B cell (primary cell): ENCODE results near the gene THSD4. TPM values are rescaled to one million over a fixed set of nuclear protein-coding genes. Genes with fewer than 3 reads are reported as not detected.

Source experiments
- ATAC-seq: fragments of 200-7000 bp; cut with Tn5 transposase; one replicate; pipeline ENCODE4 v1.10.0; 2021; ENCODE audit warnings: low read depth, mild to moderate bottlenecking, moderate number of reproducible peaks, moderate library complexity
- CTCF ChIA-PET: fragments of 350-600 bp; sonication (Branson Sonifier 250); formaldehyde crosslinking; loops from one replicate; lab custom pipeline; 2021; ENCODE audit warnings: antibody characterized with exemption, inconsistent platforms; lab: Charles Lee
- POLR2A ChIA-PET: fragments of 350-600 bp; sonication (Branson Sonifier 250); formaldehyde crosslinking; loops from one replicate; lab custom pipeline; 2021; ENCODE audit warnings: antibody characterized with exemption; lab: Charles Lee
- DNase-seq: peaks from one replicate; pipeline ENCODE4 v3.0.0; 2013
- H2AFZ ChIP-seq: 2 replicates; pipeline ENCODE4 v1.6.1; 2012; ENCODE audit warnings: mild to moderate bottlenecking, low read depth, low read length; ENCODE audit not compliant: insufficient read depth, poor library complexity, severe bottlenecking
- H3K27ac ChIP-seq, 2 donors: 1 replicate in 1 of 2; 2 replicates in 1 of 2; pipeline ENCODE4 v1.5.1; 2012 to 2013; ENCODE audit warnings: low read length in 2 of 2, mild to moderate bottlenecking in 2 of 2, moderate library complexity in 1 of 2
- H3K27me3 ChIP-seq, 4 experiments: fragments of 200-600 bp in 1 of 4; sonication (generic) in 1 of 4; replicated peaks in 1 of 4; 1 replicate in 2 of 4; 2 replicates in 2 of 4; pipeline versions ENCODE4 v1.6.1 to v1.7.0; 2013 to 2016; ENCODE audit warnings: low read length in 3 of 4, mild to moderate bottlenecking in 2 of 4, mixed read lengths in 1 of 4, moderate library complexity in 1 of 4; ENCODE audit not compliant: insufficient read depth in 4 of 4, control insufficient read depth in 3 of 4; ENCODE audit errors: control extremely low read depth in 1 of 4
- H3K36me3 ChIP-seq, 2 experiments: replicated peaks in 1 of 2; 1 replicate in 1 of 2; 2 replicates in 1 of 2; pipeline versions ENCODE4 v1.6.1 to v1.7.1; 2013; ENCODE audit warnings: low read length in 1 of 2; ENCODE audit not compliant: insufficient read depth in 2 of 2, control insufficient read depth in 1 of 2; ENCODE audit errors: control extremely low read depth in 1 of 2, extremely low read depth in 1 of 2
- H3K4me1 ChIP-seq, 2 donors: fragments of 200-600 bp in 1 of 2; sonication (generic) in 1 of 2; 1 replicate in 1 of 2; 2 replicates in 1 of 2; pipeline versions ENCODE4 v1.5.1 to v1.6.1; 2013 to 2017; ENCODE audit warnings: low read length in 2 of 2; ENCODE audit not compliant: control insufficient read depth in 2 of 2, insufficient read depth in 2 of 2
- H3K4me2 ChIP-seq: replicated peaks from 2 replicates; pipeline ENCODE3; 2012; ENCODE audit warnings: mild to moderate bottlenecking, low read depth, low read length; ENCODE audit not compliant: poor library complexity, severe bottlenecking
- H3K4me3 ChIP-seq, 5 experiments: fragments of 200-600 bp in 1 of 5; sonication (generic) in 1 of 5; 1 replicate in 3 of 5; 2 replicates in 2 of 5; pipeline versions ENCODE4 v1.5.1 to v1.7.0; 2011 to 2016; ENCODE audit warnings: low read length in 4 of 5, mild to moderate bottlenecking in 4 of 5, low read depth in 2 of 5, control low read depth in 1 of 5, moderate library complexity in 1 of 5; ENCODE audit not compliant: insufficient read depth in 1 of 5; ENCODE audit errors: control extremely low read depth in 1 of 5, extremely low read depth in 1 of 5
- H3K79me2 ChIP-seq: fragments of 200-600 bp; sonication (generic); one replicate; pipeline ENCODE4 v1.6.0; 2016; ENCODE audit warnings: low read length; ENCODE audit not compliant: control insufficient read depth, insufficient read depth
- H3K9ac ChIP-seq: fragments of 200-600 bp; sonication (generic); 2 replicates; pipeline ENCODE4 v1.6.1; 2017; ENCODE audit warnings: mild to moderate bottlenecking, low read length, moderate library complexity
- H3K9me3 ChIP-seq, 3 donors: one replicate each; pipeline versions ENCODE4 v1.6.1 to v1.7.1; 2013; ENCODE audit warnings: low read length in 2 of 3; ENCODE audit not compliant: control insufficient read depth in 2 of 3, insufficient read depth in 1 of 3; ENCODE audit errors: control extremely low read depth in 1 of 3
- H4K20me1 ChIP-seq: 2 replicates; pipeline ENCODE4 v1.6.0; 2012; ENCODE audit warnings: mild to moderate bottlenecking, low read length; ENCODE audit not compliant: insufficient read depth, control insufficient read depth, poor library complexity, severe bottlenecking
- H3K27ac Mint-ChIP-seq: one replicate; pipeline ENCODE4 v1.8.0; 2021; ENCODE audit warnings: mixed read lengths
- H3K27me3 Mint-ChIP-seq: one replicate; pipeline ENCODE4 v1.8.0; 2021; ENCODE audit warnings: mixed read lengths
- H3K4me1 Mint-ChIP-seq: one replicate; pipeline ENCODE4 v1.8.0; 2021; ENCODE audit warnings: mixed read lengths
- H3K4me3 Mint-ChIP-seq: one replicate; pipeline ENCODE4 v1.8.0; 2021; ENCODE audit warnings: mixed read lengths
- H3K9me3 Mint-ChIP-seq: one replicate; pipeline ENCODE4 v1.8.0; 2022; ENCODE audit warnings: mixed read lengths; ENCODE audit not compliant: insufficient read depth
- EZH2 ChIP-seq: IDR thresholded peaks from 2 replicates; pipeline ENCODE4 v1.6.1; 2012; ENCODE audit warnings: borderline replicate concordance, low read depth, mild to moderate bottlenecking, moderate library complexity, low read length; ENCODE audit not compliant: insufficient read depth, poor library complexity, severe bottlenecking
- WGBS: methylation state at CpG from one replicate; pipeline ENCODE4 v1.1.5; 2013; ENCODE audit warnings: missing lambda C conversion rate; ENCODE audit not compliant: insufficient coverage; 5-methylcytosine and 5-hydroxymethylcytosine counted together
- intact Hi-C: fragments of 100-400 bp; cut with micrococcal nuclease; formaldehyde crosslinking; loops from one replicate; pipeline ENCODE4 v1.10.0; 2022
- polyA plus RNA-seq: library from polyadenylated mRNA; depleted of rRNA; stranded (reverse); fragments of >200 nt; gene quantifications from 2 replicates; pipeline ENCODE4 v1.2.3, GENCODE V29; 2012
- total RNA-seq, 2 donors: library from RNA; stranded (reverse); fragments of 120-200 nt in 1 of 2; gene quantifications; 1 replicate in 1 of 2; 2 replicates in 1 of 2; pipeline versions ENCODE4 v1.2.3 to v1.2.4, GENCODE V29; 2013 to 2022
- TF ChIP-seq, protein P1 (sequence below): fragments of 200-600 bp; IDR thresholded peaks from one replicate; pipeline ENCODE4 v1.8.0; 2022; ENCODE audit warnings: antibody characterized with exemption, mild to moderate bottlenecking

THSD4 gene
- total and polyA plus RNA-seq, 2 donors (not counting 1 experiment from before 2014, with no cell fraction given), result not detected

DNA sequence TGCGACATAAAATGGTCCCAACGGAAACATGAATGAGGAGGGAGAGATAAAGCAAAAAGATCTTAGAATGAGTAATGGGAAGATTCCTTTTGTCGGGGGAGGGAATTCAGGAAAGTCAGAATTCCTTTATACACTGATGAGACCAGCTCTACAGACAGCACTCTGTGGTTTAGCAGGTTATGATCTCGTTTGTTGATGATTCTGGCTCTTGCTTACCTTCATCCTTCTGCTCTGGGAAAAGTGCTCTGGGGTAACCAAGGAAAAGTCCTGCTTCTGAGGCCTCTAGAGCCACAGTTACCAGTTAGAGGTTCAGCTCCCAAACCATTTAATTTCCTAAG, 544.4 kb downstream of the THSD4 start:
- no peak for TF ChIP-seq EZH2
- TF ChIP-seq, protein P1, sequence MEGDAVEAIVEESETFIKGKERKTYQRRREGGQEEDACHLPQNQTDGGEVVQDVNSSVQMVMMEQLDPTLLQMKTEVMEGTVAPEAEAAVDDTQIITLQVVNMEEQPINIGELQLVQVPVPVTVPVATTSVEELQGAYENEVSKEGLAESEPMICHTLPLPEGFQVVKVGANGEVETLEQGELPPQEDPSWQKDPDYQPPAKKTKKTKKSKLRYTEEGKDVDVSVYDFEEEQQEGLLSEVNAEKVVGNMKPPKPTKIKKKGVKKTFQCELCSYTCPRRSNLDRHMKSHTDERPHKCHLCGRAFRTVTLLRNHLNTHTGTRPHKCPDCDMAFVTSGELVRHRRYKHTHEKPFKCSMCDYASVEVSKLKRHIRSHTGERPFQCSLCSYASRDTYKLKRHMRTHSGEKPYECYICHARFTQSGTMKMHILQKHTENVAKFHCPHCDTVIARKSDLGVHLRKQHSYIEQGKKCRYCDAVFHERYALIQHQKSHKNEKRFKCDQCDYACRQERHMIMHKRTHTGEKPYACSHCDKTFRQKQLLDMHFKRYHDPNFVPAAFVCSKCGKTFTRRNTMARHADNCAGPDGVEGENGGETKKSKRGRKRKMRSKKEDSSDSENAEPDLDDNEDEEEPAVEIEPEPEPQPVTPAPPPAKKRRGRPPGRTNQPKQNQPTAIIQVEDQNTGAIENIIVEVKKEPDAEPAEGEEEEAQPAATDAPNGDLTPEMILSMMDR, result no peak
- intact Hi-C loops, result no loop called here
- Histone ChIP-seq H3K4me1 (no peaks in the 10 kb centered on the region), H3K79me2 (no peaks in the 10 kb centered on the region), H3K36me3 (no peaks in the 10 kb centered on the region), H3K4me2 (no peak overlapping the region), H3K4me3 (no peak overlapping the region), H2AFZ (no peak overlapping the region), H4K20me1 (no peaks in the 10 kb centered on the region), H3K9ac (no peak overlapping the region), H3K27me3 (peaks cover 0 to 3% (median 0%) of the 10 kb centered on the region in 4 experiments), H3K27ac (no peak overlapping the region), H3K9me3 (no peaks in the 10 kb centered on the region)
- ChIA-PET POLR2A (no interaction called here), CTCF (no interaction called here)
- 82% methylated on average over 2 of the region's 4 CpGs for WGBS
- H3K4me3 Mint-ChIP-seq, result no peak overlapping the region
- ATAC-seq, result no peak
- no peak for DNase-seq
- H3K9me3 Mint-ChIP-seq, result peaks cover 3% of the 10 kb centered on the region
- H3K4me1 Mint-ChIP-seq, result no peaks in the 10 kb centered on the region
- no peak overlapping the region for H3K27ac Mint-ChIP-seq
- H3K27me3 Mint-ChIP-seq, result peaks cover 14% of the 10 kb centered on the region

DNA sequence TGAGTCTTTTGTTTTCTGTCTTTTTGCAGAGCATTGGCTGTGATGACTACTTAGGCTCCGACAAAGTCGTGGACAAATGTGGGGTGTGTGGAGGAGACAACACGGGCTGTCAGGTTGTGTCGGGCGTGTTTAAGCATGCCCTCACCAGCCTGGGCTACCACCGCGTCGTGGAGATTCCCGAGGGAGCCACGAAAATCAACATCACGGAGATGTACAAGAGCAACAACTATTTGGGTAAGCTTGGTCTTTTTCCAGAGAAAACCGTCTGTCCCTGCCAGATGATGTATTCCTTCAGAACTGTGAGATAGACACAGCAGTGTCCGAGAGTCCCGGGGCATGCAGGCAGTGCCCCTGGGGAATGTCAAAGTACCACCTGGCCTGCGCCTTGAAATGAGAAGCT, 545.2 kb downstream of the THSD4 start:
- Histone ChIP-seq H4K20me1 (no peaks in the 10 kb centered on the region), H2AFZ (no peak overlapping the region), H3K4me3 (no peak overlapping the region), H3K27ac (no peak overlapping the region), H3K9me3 (no peaks in the 10 kb centered on the region), H3K4me1 (no peaks in the 10 kb centered on the region), H3K27me3 (peaks cover 0 to under 1% (median 0%) of the 10 kb centered on the region in 4 experiments), H3K9ac (no peak overlapping the region), H3K4me2 (no peak overlapping the region), H3K79me2 (no peaks in the 10 kb centered on the region), H3K36me3 (no peaks in the 10 kb centered on the region)
- Mint-ChIP-seq H3K4me1 (no peaks in the 10 kb centered on the region), H3K9me3 (peaks cover 4% of the 10 kb centered on the region), H3K27me3 (peaks cover 11% of the 10 kb centered on the region), H3K27ac (no peak overlapping the region), H3K4me3 (no peak overlapping the region)
- intact Hi-C loops, result no loop called here
- CTCF ChIA-PET, result no interaction called here
- no peak for TF ChIP-seq EZH2
- TF ChIP-seq, protein P1, result no peak
- ATAC-seq, result no peak
- DNase-seq, result no peak
- 91% methylated on average over 14 of the region's 15 CpGs for WGBS
- POLR2A ChIA-PET, result no interaction called here
